ENCODE data around the gene SP110. TPM values are rescaled to one million over a fixed set of nuclear protein-coding genes. Genes with fewer than 3 reads are reported as not detected.

Gene SP110
- total and polyA plus RNA-seq, 2 of the 4 experiments (the other 2 are of a cell fraction) = 9.3 to 10.2 TPM

DNA sequence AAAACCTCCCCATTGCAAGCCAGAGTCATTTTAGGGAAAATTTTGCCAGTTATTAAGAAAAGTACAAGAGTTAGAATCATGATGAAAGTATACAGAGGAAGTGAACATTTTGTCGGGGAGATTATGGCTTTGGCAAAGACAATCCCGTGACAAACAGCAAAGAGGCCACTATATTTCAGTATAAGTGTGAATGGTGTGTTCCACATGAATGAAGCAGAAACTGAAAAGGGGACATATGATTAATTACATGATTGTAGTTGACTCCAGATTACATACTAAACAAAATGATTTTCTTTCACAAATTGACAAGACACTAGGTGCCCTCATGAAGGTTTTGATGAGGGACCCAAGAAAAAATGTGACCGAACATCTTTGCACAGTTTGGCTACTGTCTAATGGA, 47.8 kb upstream of the SP110 start:
- dilution Hi-C loops (cut with HindIII; ENCODE audit: low sequenced_read_pairs, unreplicated experiment) = no loop called here
- no peak overlapping the region for H2BK5ac ChIP-seq (ENCODE audit: low read depth, low read length, poor library complexity, severe bottlenecking)
- POLR2A ChIA-PET (ENCODE audit: unreplicated experiment) = no interaction called here

More for the DNA sequence above, 47.8 kb upstream of the SP110 start:
- WGBS, 2 experiments (ENCODE audit: extremely low coverage in 2 of 2, insufficient read length in 1 of 2) = no CpG with 5 or more reads among the region's 3 CpGs
- H2AFZ ChIP-seq (replicated peaks; ENCODE audit: low read length, poor library complexity) = no peak overlapping the region
- no peak overlapping the region for H4K91ac ChIP-seq (ENCODE audit: insufficient read depth, low read depth, low read length)
- no peak overlapping the region for H3K4me2 ChIP-seq (ENCODE audit: low read depth, low read length)
- no peak for TF ChIP-seq FOS (IDR thresholded peaks at IDR 0.05; ENCODE audit: low read depth, low read length)
- no peak for TF ChIP-seq SMC3 (IDR thresholded peaks at IDR 0.05; ENCODE audit: low read depth, low read length)
- TF ChIP-seq, protein P1, sequence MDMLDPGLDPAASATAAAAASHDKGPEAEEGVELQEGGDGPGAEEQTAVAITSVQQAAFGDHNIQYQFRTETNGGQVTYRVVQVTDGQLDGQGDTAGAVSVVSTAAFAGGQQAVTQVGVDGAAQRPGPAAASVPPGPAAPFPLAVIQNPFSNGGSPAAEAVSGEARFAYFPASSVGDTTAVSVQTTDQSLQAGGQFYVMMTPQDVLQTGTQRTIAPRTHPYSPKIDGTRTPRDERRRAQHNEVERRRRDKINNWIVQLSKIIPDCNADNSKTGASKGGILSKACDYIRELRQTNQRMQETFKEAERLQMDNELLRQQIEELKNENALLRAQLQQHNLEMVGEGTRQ (IDR thresholded peaks at IDR 0.05; ENCODE audit: low read depth, low read length) = no peak
- no peaks in the 10 kb centered on the region for H3K4me1 ChIP-seq (ENCODE audit: control insufficient read depth, insufficient read depth, low read length)
- H3K23ac ChIP-seq (ENCODE audit: low read depth, low read length) = no peak overlapping the region
- H3K9ac ChIP-seq (ENCODE audit: low read depth, low read length) = no peak overlapping the region
- no peak overlapping the region for H3K18ac ChIP-seq (ENCODE audit: low read depth, low read length)
- no peaks in the 10 kb centered on the region for H3K36me3 ChIP-seq (ENCODE audit: control insufficient read depth, insufficient read depth, low read length)
- no peak overlapping the region for H2AK9ac ChIP-seq (replicated peaks; ENCODE audit: low read depth, low read length, poor library complexity)
- no peaks in the 10 kb centered on the region for H3K27me3 ChIP-seq (ENCODE audit: control insufficient read depth, insufficient read depth, low read length)
- H3K14ac ChIP-seq (replicated peaks; ENCODE audit: low read depth, low read length) = no peak overlapping the region
- no peaks in the 10 kb centered on the region for H3K79me1 ChIP-seq (ENCODE audit: low read depth in 1 of 2, low read length in 2 of 2)
- H2BK20ac ChIP-seq (ENCODE audit: low read depth, low read length) = no peak overlapping the region
- no peak overlapping the region for H2AK5ac ChIP-seq (ENCODE audit: low read depth, low read length)
- H3K4ac ChIP-seq (ENCODE audit: low read depth, low read length) = no peak overlapping the region
- CTCF ChIA-PET = no interaction called here
- no peaks in the 10 kb centered on the region for H3K9me3 ChIP-seq (ENCODE audit: control insufficient read depth, insufficient read depth, low read length)
- H2BK15ac ChIP-seq (ENCODE audit: low read depth, low read length) = no peak overlapping the region
- intact Hi-C loops (cut with micrococcal nuclease) = no loop called here
- DNase-seq (no peak), ATAC-seq (ENCODE audit: low read depth) (no peak)
- H2BK120ac ChIP-seq (ENCODE audit: low read depth, low read length) = no peak overlapping the region
- no peak overlapping the region for H3K27ac ChIP-seq (ENCODE audit: insufficient read depth, low read length)
- no peaks in the 10 kb centered on the region for H4K20me1 ChIP-seq (ENCODE audit: insufficient read depth, low read length)
- in situ Hi-C loops (cut with MboI; ENCODE audit: low sequenced_read_pairs) = no loop called here
- no peak overlapping the region for H4K5ac ChIP-seq (ENCODE audit: low read depth, low read length)
- no peak overlapping the region for H3K4me3 ChIP-seq (ENCODE audit: insufficient read depth, low read depth, low read length)
- H3K56ac ChIP-seq (ENCODE audit: extremely low read depth, insufficient read depth, low read length) = no peak overlapping the region
- BruUV-seq (replicated peaks) = no TSS peak
- no peak overlapping the region for H4K8ac ChIP-seq (ENCODE audit: low read depth in 2 of 2, low read length in 2 of 2)
- no peaks in the 10 kb centered on the region for H3K9me1 ChIP-seq (ENCODE audit: insufficient read depth, low read length)
